ENCODE data around the gene FTCDNL1.
A peak's percentile ranks its signal among the peaks of the same experiment; 100 is the strongest.

Gene FTCDNL1

GRCh38 chr2:199778655-199779054 is 72.3 kb downstream of the FTCDNL1 start:
- no peak for DNase-seq

- DNase-seq: no peak
Measured at GRCh38 chr2:199777916-199778315, 73.1 kb downstream of the FTCDNL1 start.

- DNase-seq: no peak
Measured at GRCh38 chr2:199777315-199777714, 73.7 kb downstream of the FTCDNL1 start.

- no peak for DNase-seq
Measured at GRCh38 chr2:199775267-199775666, 75.7 kb downstream of the FTCDNL1 start.

- no peak for DNase-seq
Measured at GRCh38 chr2:199772035-199772976, 78.7 kb downstream of the FTCDNL1 start.

- no peak for DNase-seq
Measured at GRCh38 chr2:199770716-199771115, 80.3 kb downstream of the FTCDNL1 start.

- no peak for DNase-seq
Measured at GRCh38 chr2:199765646-199766045, 85.3 kb downstream of the FTCDNL1 start.

DNA sequence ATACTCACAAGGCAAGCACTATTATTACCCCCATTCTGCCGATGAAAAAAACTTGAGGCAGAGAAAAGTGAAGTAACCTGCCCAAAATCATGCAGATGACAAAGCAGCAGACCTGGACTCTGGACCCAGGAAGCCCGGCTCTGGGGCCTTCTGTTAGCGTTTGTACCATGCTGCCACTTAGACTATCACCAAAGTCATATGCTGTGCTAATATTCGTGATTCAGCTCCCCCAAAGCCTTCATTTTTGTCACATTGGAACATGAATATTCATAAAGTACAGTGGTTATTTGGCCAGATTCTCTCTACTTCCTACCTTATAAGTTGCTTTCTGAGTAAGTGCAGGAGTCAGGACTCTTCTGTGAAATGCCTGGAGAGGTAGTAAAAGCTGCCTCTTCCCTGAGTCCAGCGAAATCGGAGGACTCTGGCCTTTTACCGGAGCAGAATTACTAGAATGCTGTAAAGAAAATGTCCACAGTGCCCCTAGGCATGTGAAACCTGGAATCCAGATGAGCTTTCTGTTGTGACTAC is 86.7 kb downstream of the FTCDNL1 start:
- no peak for DNase-seq

GRCh38 chr2:199762963-199763362 is 88.0 kb downstream of the FTCDNL1 start:
- no peak for DNase-seq

DNA sequence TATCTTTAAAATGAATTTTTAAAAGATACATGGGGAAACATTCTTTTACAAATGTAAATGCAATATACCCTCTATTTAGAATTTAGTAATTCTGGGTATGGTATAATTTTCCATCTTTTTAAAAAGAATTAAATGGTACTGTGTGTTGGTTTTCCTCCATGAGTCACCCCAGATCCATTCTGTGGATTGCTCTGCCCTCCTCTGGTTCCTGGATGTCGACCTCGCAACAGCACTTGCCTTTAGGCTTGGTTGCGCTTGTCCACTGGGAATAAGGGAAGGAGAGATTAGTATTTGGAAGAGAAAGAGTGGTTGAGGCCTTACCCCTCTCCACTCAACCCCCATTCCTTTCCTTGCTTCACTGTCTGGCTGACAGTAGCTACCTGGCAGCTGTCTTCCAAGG is 90.4 kb downstream of the FTCDNL1 start:
- DNase-seq: no peak

- DNase-seq: no peak
Measured at GRCh38 chr2:199757233-199757870, 93.6 kb downstream of the FTCDNL1 start.

- no peak for DNase-seq
Measured at GRCh38 chr2:199756743-199757142, 94.2 kb downstream of the FTCDNL1 start.

DNA sequence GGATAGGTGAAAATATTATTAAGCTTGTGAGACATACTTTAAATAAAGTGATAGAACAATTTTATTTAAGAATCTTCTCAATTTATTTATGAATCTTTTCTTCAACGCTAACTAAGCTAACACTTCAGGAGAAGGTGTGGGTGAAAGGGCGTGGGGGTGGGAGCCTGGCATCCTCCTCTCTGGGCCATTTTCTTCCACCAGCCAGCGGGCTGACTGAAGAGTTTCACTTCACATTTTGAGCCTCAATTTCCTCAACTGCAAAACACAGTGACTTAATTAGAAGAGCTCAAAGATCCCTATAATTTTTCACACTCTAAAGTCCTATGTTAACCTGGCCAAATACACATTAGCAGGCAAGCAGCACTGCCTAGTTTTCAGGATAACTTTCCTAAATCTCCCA is 94.8 kb downstream of the FTCDNL1 start:
- DNase-seq: no peak

DNA sequence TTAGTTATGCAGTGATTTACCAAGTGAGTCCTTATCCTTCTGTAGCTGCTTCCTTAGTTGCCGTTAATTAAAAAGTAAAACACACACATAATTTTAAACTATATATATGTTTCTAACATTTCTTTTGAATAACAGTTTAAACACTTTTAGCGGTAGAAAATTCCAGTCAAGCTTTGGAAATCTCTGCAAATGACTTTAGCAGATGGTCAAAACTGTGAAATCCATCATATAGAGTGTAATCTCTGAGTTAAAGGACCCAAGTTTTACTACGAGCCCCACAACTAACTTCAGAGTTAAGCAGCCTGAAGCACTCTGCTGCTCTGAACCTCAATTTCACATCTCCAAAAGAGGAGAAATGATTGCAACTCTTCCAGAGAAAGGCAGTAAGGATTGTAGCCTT is 96.2 kb downstream of the FTCDNL1 start:
- no peak for DNase-seq

GRCh38 chr2:199751492-199752120 is 99.4 kb downstream of the FTCDNL1 start:
- DNase-seq: no peak

GRCh38 chr2:199749571-199749970 is 101.4 kb downstream of the FTCDNL1 start:
- no peak for DNase-seq

DNA sequence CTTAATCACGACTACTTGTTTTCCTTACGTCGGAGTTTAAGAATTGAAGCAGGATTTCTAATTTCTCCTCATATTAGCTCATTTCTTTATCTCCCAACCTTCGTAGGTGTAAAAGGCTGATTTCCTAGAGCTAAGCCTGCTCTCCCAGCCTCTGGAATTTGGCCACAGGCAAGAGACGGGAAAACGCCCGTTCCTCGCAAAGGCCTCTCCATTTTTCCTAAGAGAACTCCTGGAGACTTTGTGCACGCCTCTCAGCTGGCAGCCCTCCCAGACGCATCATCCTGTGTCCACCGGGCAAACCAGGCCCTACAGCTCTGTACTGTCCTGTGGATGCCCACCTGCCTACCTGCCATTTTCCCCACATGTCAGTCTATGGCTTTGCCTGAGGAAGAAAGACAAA is 106.3 kb downstream of the FTCDNL1 start:
- no peak for DNase-seq

DNA sequence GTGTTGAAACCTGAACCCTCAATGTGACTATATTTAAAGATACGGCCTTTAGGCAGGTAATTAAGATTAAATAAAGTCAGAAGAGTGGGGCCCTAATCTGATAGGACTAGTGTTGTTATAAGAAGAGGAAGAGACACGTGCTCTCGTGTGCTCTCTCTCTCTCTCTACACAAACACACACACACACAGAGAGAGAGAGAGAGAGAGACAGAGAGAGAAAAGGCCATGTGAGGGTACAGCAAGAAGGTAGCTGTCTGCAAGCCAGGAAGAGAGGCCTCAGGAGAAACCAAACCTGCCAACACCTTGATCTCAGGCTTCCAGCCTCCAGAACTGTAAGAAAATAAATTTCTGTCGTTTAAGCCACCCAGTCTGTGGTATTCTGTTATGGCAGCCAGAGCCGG is 106.7 kb downstream of the FTCDNL1 start:
- no peak for DNase-seq

- DNase-seq: no peak
Measured at GRCh38 chr2:199743415-199744120, 107.4 kb downstream of the FTCDNL1 start.

DNA sequence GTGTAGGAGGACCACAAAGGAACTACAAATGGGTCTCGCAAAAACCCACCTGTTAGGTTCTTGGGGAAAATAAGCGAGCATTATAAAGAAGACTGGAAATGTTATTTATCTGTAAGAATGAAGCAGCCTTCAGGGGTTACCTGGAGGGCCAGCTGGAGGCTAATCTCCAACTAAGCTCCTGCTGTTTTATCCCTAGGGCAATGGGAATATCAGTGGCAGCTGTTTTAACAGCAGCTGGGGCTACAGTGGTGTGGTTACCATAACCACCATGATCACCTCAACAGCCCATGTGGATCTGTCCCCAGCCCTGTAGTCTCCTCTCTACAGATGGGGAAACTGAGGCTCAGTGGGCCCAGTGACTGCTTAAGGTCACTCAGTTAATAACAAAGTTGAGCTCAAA is 108.1 kb downstream of the FTCDNL1 start:
- DNase-seq: no peak

DNA sequence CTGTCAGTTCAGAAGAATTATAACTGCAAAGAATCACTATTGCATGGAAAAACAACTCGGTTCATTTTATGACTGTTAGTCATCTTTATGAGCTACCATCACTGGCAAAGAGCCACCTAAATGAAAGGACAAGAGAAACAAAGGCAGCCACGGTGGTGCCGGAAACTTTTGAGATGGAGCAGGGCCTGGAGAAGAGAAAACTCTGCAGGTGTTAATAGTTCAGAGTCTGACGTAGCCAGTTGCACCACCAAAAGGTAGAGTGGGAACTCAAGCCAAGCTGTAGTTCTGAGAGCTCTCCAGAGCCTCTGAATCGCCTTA is 110.9 kb downstream of the FTCDNL1 start:
- DNase-seq: no peak

- peak; percentile 87 for DNase-seq
Measured at GRCh38 chr2:199739413-199740110, 111.4 kb downstream of the FTCDNL1 start.

Measured in stimulated activated CD8-positive, alpha-beta memory T cell treated with anti-CD3 and anti-CD28 coated beads, Interleukin-4, amount 100 ng/mL, for 48 hours (primary cell).